Effector memory CD4-positive, alpha-beta T cell (primary cell): ENCODE data around the gene CLCN5.
A peak's percentile ranks its signal among the peaks of the same experiment; 100 is the strongest.

Experiments
- DNase-seq, 3 donors: peaks; one replicate each; pipeline ENCODE4 v3.0.0-alpha.2; 2020
- H3K27ac ChIP-seq: 2 replicates; pipeline ENCODE4 v1.7.0; 2013; ENCODE audit warnings: mild to moderate bottlenecking, low read length, moderate library complexity; ENCODE audit not compliant: insufficient read depth, poor library complexity, severe bottlenecking
- H3K27me3 ChIP-seq: replicated peaks from 2 replicates; pipeline ENCODE4 v1.7.0; 2013; ENCODE audit warnings: mild to moderate bottlenecking, low read length; ENCODE audit not compliant: insufficient read depth, control insufficient read depth, poor library complexity, severe bottlenecking
- H3K36me3 ChIP-seq: 2 replicates; pipeline ENCODE4 v1.7.0; 2013; ENCODE audit warnings: mild to moderate bottlenecking, low read length, moderate library complexity; ENCODE audit not compliant: control insufficient read depth, insufficient read depth
- H3K4me1 ChIP-seq: 2 replicates; pipeline ENCODE4 v1.7.0; 2013; ENCODE audit warnings: low read length, mild to moderate bottlenecking; ENCODE audit not compliant: control insufficient read depth, insufficient read depth, poor library complexity, severe bottlenecking
- H3K4me3 ChIP-seq: 2 replicates; pipeline ENCODE4 v1.7.0; 2013; ENCODE audit warnings: low read length, low read depth, mild to moderate bottlenecking; ENCODE audit not compliant: insufficient read depth, poor library complexity, severe bottlenecking
- H3K9me3 ChIP-seq: 2 replicates; pipeline ENCODE4 v1.7.0; 2013; ENCODE audit warnings: mild to moderate bottlenecking, low read length, moderate library complexity; ENCODE audit not compliant: control insufficient read depth
- total RNA-seq, 3 donors: gene quantifications; one replicate each; lab custom pipeline; 2026; lab: John Stamatoyannopoulos, UW

Gene CLCN5
- 2.4 to 3.0 (median 2.5) reads per million in 3 donors for total RNA-seq

DNA sequence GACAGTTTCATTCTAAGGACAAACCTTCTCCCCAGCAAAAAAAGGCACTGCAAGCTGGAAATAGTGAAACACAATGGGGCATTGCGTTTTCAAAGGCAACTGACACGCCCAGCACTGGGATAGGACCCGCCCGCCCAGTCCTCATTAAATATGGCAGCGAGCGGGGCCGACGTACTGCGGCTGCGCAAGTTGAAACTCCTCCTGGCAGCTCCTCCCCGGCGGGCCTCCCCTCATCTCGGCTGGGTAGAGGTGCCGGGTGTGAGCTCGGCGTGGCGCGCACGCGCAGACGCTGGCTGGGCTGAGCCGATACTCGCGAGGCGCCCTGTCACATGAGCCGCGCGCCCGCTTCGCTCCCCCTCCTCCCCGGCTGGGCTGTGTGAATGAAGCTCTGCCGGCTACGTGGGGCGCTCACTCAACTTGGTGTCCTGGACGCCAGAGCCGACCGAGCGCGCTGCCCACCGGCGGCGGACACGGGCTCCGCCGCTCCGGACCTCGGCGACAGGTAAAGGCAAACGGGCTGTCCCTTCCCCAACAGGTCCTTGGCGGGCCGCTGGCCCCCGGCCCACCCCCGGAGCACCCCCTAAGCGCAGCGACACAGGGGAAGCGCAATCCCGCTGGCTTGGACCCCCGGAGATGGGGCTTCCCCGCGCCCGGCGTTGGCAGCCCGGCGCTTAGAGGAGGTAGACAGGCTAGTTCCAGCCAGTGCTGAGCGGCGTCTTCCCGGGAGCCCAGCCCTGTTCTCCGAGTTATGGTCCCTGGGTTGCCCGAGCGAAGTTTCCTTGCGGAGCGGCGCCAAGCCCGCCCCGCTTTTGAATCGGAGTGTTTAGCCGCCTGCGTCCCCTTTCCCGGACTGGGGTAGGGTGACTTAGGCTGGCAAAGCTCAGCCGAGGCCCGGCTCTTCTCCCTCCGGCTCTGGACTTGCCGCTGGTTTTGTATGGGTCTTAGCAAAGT is at the start of gene CLCN5:
CLCN5 (plus strand) TSS at position 306 of the 951 bp plus-strand sequence. CDS start 2,703 bp downstream, outside the sequence.
- DNase-seq = peak; percentile 91 to 92 (median 91)
- no peaks in the 10 kb centered on the region for H3K36me3 ChIP-seq
- peak within 1 kb of the TSS; percentile 32 for H3K27ac ChIP-seq
- peak within 1 kb of the TSS; percentile 62 for H3K4me3 ChIP-seq
- no peaks in the 10 kb centered on the region for H3K4me1 ChIP-seq
- no peaks in the 10 kb centered on the region for H3K27me3 ChIP-seq
- no peaks in the 10 kb centered on the region for H3K9me3 ChIP-seq

DNA sequence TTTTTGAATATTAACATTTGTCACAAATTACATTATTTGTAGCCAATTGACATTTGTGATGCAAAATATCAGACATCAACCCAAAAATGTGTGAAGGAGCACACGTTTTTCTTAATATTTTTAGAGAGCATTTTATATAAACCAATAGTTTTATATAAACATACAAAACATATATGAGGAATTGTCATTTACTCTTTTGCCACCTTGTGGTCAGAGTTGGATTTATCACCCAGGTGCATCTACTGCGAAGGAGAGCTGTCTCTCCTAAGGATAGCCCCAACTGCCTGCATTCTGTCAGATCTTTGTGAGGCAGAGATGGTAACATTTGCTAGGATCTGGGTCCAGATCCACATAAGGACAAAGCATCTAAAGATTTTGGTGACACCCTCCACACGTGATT is 45.6 kb upstream of the CLCN5 start:
- Histone ChIP-seq H3K27me3 (no peaks in the 10 kb centered on the region), H3K27ac (no peak overlapping the region), H3K4me1 (peaks cover 3% of the 10 kb centered on the region), H3K4me3 (no peak overlapping the region), H3K9me3 (no peaks in the 10 kb centered on the region), H3K36me3 (no peaks in the 10 kb centered on the region)
- no peak for DNase-seq

DNA sequence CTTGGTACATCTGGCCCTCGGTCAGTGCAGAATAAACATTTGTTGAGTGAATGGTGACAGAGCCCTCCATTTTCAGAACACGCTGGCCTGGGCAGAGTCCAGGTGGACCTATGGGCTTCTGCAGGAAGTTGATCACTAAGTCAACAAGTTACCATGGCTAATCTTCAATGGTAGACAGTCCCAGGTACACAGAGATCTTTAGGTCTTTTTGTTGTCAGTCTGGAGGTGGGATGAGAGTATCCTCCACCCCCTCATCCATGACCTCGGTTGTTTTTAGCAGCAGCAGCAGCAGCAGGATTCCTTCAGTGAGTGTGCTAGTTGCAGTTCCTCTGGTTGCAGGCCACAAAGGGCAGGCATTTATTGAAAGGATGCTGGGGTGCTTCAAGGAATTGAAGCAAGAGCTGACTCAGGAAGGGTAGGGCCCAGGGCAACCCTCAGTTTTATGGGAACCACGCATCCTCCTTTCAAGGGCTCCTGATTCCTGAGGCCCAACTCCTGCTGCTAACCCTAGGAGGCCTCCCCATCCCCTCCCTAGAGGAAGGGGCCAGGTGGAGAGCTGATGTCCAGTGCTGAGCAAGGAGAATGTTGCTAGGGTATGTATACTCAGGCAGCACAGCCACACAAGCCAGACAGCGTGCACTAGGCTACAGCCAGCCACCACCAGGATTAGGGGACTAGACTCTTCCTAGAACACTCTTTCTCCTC is 44.8 kb upstream of the CLCN5 start:
- Histone ChIP-seq H3K9me3 (no peaks in the 10 kb centered on the region), H3K27me3 (no peaks in the 10 kb centered on the region), H3K36me3 (no peaks in the 10 kb centered on the region), H3K4me1 (peaks cover 3% of the 10 kb centered on the region), H3K4me3 (no peak overlapping the region), H3K27ac (no peak overlapping the region)
- DNase-seq = no peak

DNA sequence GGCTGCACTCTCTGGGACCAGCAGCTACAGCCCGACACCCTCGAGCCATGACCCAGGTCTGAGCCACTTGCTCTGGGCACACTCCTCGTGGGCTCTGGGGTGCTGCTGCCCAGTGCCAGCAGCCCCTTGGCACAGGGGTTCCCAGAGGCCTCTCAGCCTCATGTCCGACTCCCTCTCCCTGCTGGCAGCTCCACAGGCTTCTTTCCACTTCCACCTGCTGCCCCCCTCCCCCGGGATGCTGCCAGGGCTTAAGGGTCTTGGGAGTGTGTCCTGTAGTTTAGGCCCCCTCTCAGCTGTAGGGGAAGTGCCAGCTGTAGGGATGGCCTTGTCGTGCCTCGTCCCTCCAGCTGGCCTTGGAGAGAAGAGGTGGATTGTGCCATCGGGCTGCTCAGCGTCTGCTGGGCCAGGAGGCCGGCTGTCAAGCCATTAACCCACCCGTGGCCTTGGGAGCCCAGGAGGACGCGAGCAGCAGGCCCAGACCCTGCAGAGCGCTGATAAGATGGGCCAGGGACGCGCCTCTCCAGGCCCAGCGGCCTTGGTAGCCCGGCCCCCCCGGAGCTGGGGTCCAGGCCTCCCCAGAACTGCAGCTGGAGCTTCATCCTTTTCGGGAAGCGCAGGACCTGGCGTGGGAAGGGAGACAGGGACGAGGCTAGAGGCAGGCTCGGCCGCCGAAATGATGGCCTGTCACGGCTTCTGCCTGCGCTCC is 44.1 kb upstream of the CLCN5 start:
- H3K4me3 ChIP-seq = no peak overlapping the region
- no peaks in the 10 kb centered on the region for H3K27me3 ChIP-seq
- peaks cover 3% of the 10 kb centered on the region for H3K4me1 ChIP-seq
- H3K9me3 ChIP-seq = no peaks in the 10 kb centered on the region
- no peak for DNase-seq
- H3K36me3 ChIP-seq = no peaks in the 10 kb centered on the region
- peak overlapping the region; percentile 69 for H3K27ac ChIP-seq

DNA sequence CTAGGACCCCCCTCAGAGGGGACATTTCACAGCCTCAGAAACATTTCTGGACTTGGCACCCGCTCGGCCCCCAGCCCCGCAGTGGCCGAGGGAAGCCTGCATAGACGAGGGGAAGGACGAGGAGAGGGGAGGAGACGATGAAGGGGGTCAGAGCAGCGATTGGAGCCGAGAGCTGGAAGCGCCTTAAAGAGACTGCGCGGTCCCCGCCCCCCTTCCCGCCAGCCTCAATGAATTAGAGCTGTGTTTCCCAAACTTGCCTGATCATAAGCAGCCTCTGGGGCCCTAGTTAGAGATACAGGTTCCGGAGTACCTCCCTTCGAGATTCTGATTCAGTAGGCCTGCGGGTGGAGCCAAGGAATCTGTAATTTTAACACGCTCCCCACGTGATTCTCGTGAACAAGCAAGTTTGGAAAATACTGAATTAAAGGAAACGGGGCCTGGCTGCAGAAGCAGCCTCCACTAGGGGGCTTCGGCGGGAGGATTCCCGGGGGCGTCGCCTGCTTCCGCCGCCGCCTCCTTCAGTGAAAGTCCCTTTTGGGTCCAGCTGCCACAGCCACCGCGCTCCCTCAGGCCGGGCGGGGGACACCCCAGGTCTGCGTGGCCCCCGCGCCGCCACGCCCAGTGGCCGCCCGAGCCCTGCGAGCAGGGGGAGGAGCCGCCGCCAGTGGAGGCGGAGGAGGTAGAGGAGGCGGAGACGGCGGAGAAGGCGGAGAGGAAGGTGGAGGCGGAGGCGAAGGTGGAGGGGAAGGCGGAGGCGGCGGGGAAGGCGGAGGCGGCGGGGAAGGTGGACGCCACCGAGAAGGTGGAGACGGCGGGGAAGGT is 43.4 kb upstream of the CLCN5 start, which contains the start of gene USP27X:
USP27X (plus strand) TSS at position 651 of the 822 bp plus-strand sequence. CDS start 824 bp downstream, outside the sequence.
- Histone ChIP-seq H3K36me3 (no peaks in the 10 kb centered on the region), H3K27ac (peak within 1 kb of the TSS; percentile 69), H3K4me3 (peak within 1 kb of the TSS; percentile 50), H3K9me3 (no peaks in the 10 kb centered on the region), H3K4me1 (peaks cover 3% of the 10 kb centered on the region), H3K27me3 (no peaks in the 10 kb centered on the region)
- peak; percentile 76 to 78 (median 77) for DNase-seq

DNA sequence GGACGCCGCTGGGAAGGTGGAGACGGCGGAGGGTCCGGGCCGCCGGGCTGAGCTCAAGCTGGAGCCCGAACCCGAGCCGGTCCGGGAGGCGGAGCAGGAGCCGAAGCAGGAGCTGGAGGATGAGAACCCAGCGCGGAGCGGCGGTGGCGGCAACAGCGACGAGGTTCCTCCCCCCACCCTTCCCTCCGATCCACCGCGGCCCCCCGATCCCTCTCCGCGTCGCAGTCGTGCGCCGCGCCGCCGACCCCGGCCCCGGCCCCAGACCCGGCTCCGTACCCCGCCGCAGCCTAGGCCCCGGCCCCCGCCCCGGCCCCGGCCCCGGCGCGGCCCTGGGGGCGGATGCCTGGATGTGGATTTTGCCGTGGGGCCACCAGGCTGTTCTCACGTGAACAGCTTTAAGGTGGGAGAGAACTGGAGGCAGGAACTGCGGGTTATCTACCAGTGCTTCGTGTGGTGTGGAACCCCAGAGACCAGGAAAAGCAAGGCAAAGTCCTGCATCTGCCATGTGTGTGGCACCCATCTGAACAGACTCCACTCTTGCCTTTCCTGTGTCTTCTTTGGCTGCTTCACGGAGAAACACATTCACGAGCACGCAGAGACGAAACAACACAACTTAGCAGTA is 42.6 kb upstream of the CLCN5 start:
- Histone ChIP-seq H3K27ac (peak overlapping the region; percentile 69), H3K4me1 (peaks cover 3% of the 10 kb centered on the region), H3K36me3 (no peaks in the 10 kb centered on the region), H3K9me3 (no peaks in the 10 kb centered on the region), H3K4me3 (peak overlapping the region; percentile 50), H3K27me3 (no peaks in the 10 kb centered on the region)
- DNase-seq = no peak

DNA sequence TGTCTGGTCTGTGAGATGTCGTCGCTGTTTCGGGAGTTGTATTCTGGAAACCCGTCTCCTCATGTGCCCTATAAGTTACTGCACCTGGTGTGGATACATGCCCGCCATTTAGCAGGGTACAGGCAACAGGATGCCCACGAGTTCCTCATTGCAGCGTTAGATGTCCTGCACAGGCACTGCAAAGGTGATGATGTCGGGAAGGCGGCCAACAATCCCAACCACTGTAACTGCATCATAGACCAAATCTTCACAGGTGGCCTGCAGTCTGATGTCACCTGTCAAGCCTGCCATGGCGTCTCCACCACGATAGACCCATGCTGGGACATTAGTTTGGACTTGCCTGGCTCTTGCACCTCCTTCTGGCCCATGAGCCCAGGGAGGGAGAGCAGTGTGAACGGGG is 41.7 kb upstream of the CLCN5 start:
- H3K27ac ChIP-seq = no peak overlapping the region
- no peak overlapping the region for H3K4me3 ChIP-seq
- H3K4me1 ChIP-seq = peaks cover 3% of the 10 kb centered on the region
- H3K9me3 ChIP-seq = no peaks in the 10 kb centered on the region
- H3K36me3 ChIP-seq = no peaks in the 10 kb centered on the region
- DNase-seq = no peak
- H3K27me3 ChIP-seq = no peaks in the 10 kb centered on the region

DNA sequence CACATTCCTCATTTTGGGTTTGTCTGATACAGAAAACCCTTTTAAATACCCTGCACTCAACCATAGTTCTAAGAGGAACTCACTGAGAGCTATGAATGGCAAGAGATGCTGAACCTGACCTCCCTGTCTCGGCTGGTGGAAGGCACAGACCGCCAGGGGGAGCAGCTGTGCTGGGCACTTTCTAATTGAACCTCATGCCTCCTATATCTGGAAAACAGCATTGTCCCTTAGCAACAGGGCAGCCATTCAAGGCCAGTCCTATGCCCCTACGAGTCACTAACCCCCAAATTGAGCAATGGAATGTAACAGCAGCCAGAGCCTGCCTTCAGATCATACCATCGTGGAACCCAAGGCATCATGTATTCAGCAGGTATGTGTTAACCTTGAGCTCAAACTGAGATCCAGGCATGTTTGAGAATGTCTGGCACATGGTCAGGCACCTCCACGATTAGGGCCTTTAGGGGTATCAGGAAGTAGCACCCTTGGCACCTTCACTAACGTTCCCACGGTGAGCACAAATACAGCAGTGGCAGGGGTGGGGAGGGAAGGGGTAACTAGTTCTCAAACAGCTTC is 38.0 kb upstream of the CLCN5 start:
- DNase-seq = peak in 1 of 3 donors; percentile 26
- no peaks in the 10 kb centered on the region for H3K9me3 ChIP-seq
- H3K27ac ChIP-seq = no peak overlapping the region
- no peaks in the 10 kb centered on the region for H3K4me1 ChIP-seq
- H3K27me3 ChIP-seq = no peaks in the 10 kb centered on the region
- no peak overlapping the region for H3K4me3 ChIP-seq
- no peaks in the 10 kb centered on the region for H3K36me3 ChIP-seq
